Caco-2 (cell line): ENCODE results near the gene DOCK6. TPM values are rescaled to one million over a fixed set of nuclear protein-coding genes. Genes with fewer than 3 reads are reported as not detected.

Experiments used
- BruUV-seq: library from RNA; stranded (reverse); fragments of 400-500 nt; replicated peaks from 2 replicates; lab custom pipeline; 2021; lab: Mats Ljungman, UMichigan
- CTCF ChIA-PET: fragments of 300-600 bp; sonication (Branson Sonifier 250); formaldehyde crosslinking; loops from one replicate; lab custom pipeline; 2022; ENCODE audit warnings: antibody characterized with exemption; lab: Charles Lee
- POLR2A ChIA-PET: fragments of 300-600 bp; sonication (Branson Sonifier 250); formaldehyde crosslinking; loops from one replicate; lab custom pipeline; 2022; ENCODE audit warnings: antibody characterized with exemption; lab: Charles Lee
- DNase-seq, 2 experiments: peaks; one replicate each; pipeline versions ENCODE4 v3.0.0 to v3.0.0-alpha.2; 2020 to 2022
- H3K27me3 ChIP-seq: replicated peaks from 2 replicates; pipeline ENCODE4 v1.6.0; 2011; ENCODE audit warnings: low read length; ENCODE audit not compliant: control insufficient read depth, insufficient read depth
- H3K36me3 ChIP-seq: 2 replicates; pipeline ENCODE4 v1.5.1; 2011; ENCODE audit warnings: low read length; ENCODE audit not compliant: control insufficient read depth, insufficient read depth
- H3K4me1 ChIP-seq: fragments of 250-450 bp; sonication (Bioruptor Pico); 2 replicates; pipeline ENCODE4 v1.5.1; 2020; ENCODE audit warnings: mild to moderate bottlenecking
- H3K4me3 ChIP-seq: 2 replicates; pipeline ENCODE4 v1.5.1; 2011; ENCODE audit warnings: low read depth, mild to moderate bottlenecking, control low read depth, low read length
- H3K9me3 ChIP-seq: fragments of 250-450 bp; sonication (Bioruptor Pico); 2 replicates; pipeline ENCODE4 v1.5.1; 2020; ENCODE audit warnings: mild to moderate bottlenecking, moderate library complexity
- H3K27ac Mint-ChIP-seq: one replicate; pipeline ENCODE4 v1.8.0; 2022; ENCODE audit warnings: mixed read lengths; ENCODE audit not compliant: unreplicated experiment
- H3K27me3 Mint-ChIP-seq: one replicate; pipeline ENCODE4 v1.8.0; 2022; ENCODE audit warnings: mixed read lengths; ENCODE audit not compliant: insufficient read depth, unreplicated experiment
- H3K36me3 Mint-ChIP-seq: one replicate; pipeline ENCODE4 v1.8.0; 2022; ENCODE audit warnings: mild to moderate bottlenecking, mixed read lengths; ENCODE audit not compliant: insufficient read depth, unreplicated experiment
- H3K4me1 Mint-ChIP-seq: one replicate; pipeline ENCODE4 v1.8.0; 2022; ENCODE audit warnings: low read depth, mixed read lengths; ENCODE audit not compliant: unreplicated experiment
- H3K4me3 Mint-ChIP-seq: one replicate; pipeline ENCODE4 v1.8.0; 2022; ENCODE audit warnings: mild to moderate bottlenecking, moderate library complexity, mixed read lengths; ENCODE audit not compliant: unreplicated experiment
- H3K9me3 Mint-ChIP-seq: one replicate; pipeline ENCODE4 v1.8.0; 2022; ENCODE audit warnings: mixed read lengths; ENCODE audit not compliant: unreplicated experiment
- intact Hi-C: fragments of 100-400 bp; cut with micrococcal nuclease; formaldehyde crosslinking; loops from one replicate; pipeline ENCODE4 v1.10.0; 2022; ENCODE audit not compliant: unreplicated experiment
- total RNA-seq: library from RNA; stranded (reverse); gene quantifications from 2 replicates; pipeline ENCODE4 v1.2.3, GENCODE V29; 2022
- TF ChIP-seq, protein P1 (sequence below), 2 experiments: fragments of 200-600 bp in 1 of 2; IDR thresholded peaks; 1 replicate in 1 of 2; 2 replicates in 1 of 2; pipeline versions ENCODE4 v1.5.1 to v1.8.0; 2011 to 2022; ENCODE audit warnings: antibody characterized with exemption in 1 of 2, control low read depth in 1 of 2, inconsistent platforms in 1 of 2, low read depth in 1 of 2, low read length in 1 of 2, mild to moderate bottlenecking in 1 of 2, moderate library complexity in 1 of 2; ENCODE audit not compliant: insufficient read depth in 1 of 2, severe bottlenecking in 1 of 2, unreplicated experiment in 1 of 2

Gene DOCK6
- total RNA-seq, 1 experiment from 2014 or later, result 84.1 TPM

DNA sequence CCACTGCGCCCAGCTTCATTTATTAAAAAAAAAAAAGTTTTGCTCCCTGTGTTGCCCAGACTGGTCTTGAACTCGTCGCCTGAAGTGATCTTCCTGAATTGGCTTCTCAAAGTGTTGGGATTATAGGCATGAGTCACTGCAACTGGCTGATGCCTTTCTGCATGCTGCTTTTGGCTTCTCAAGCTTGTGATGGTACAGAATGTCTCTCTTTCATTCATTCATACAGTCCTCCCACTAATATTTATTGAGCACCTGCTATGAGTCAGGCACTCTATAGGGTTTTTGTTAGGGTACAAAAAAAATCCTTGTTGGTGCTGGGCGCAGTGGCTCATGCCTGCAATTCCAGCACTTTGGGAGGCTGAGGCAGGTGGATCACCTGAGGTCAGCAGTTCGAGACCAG, 42.6 kb upstream of the DOCK6 start:
- H3K36me3 Mint-ChIP-seq, result no peaks in the 10 kb centered on the region
- no peak for DNase-seq
- Histone ChIP-seq H3K4me1 (no peaks in the 10 kb centered on the region), H3K9me3 (no peaks in the 10 kb centered on the region), H3K36me3 (no peaks in the 10 kb centered on the region), H3K4me3 (no peak overlapping the region), H3K27me3 (no peaks in the 10 kb centered on the region)
- ChIA-PET CTCF (no interaction called here), POLR2A (no interaction called here)
- intact Hi-C loops, result no loop called here
- no peak overlapping the region for H3K27ac Mint-ChIP-seq
- H3K27me3 Mint-ChIP-seq, result no peaks in the 10 kb centered on the region
- TF ChIP-seq, protein P1, sequence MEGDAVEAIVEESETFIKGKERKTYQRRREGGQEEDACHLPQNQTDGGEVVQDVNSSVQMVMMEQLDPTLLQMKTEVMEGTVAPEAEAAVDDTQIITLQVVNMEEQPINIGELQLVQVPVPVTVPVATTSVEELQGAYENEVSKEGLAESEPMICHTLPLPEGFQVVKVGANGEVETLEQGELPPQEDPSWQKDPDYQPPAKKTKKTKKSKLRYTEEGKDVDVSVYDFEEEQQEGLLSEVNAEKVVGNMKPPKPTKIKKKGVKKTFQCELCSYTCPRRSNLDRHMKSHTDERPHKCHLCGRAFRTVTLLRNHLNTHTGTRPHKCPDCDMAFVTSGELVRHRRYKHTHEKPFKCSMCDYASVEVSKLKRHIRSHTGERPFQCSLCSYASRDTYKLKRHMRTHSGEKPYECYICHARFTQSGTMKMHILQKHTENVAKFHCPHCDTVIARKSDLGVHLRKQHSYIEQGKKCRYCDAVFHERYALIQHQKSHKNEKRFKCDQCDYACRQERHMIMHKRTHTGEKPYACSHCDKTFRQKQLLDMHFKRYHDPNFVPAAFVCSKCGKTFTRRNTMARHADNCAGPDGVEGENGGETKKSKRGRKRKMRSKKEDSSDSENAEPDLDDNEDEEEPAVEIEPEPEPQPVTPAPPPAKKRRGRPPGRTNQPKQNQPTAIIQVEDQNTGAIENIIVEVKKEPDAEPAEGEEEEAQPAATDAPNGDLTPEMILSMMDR (IDR thresholded peaks at IDR 0.05; ENCODE audit: insufficient read depth in 1 of 2, low read depth in 1 of 2, low read length in 1 of 2, severe bottlenecking in 1 of 2, unreplicated experiment in 1 of 2), result no peak
- no peak overlapping the region for H3K4me3 Mint-ChIP-seq
- H3K9me3 Mint-ChIP-seq, result no peaks in the 10 kb centered on the region
- no TSS peak for BruUV-seq
- no peaks in the 10 kb centered on the region for H3K4me1 Mint-ChIP-seq

GRCh38 chr19:11300811-11301120, 38.4 kb upstream of the DOCK6 start:
- Histone ChIP-seq H3K4me3 (no peak overlapping the region), H3K9me3 (no peaks in the 10 kb centered on the region), H3K27me3 (no peaks in the 10 kb centered on the region), H3K36me3 (no peaks in the 10 kb centered on the region), H3K4me1 (no peaks in the 10 kb centered on the region)
- POLR2A ChIA-PET, result no interaction called here
- H3K27me3 Mint-ChIP-seq, result no peaks in the 10 kb centered on the region
- CTCF ChIA-PET, result no interaction called here
- TF ChIP-seq, protein P1 (IDR thresholded peaks at IDR 0.05; ENCODE audit: insufficient read depth in 1 of 2, low read depth in 1 of 2, low read length in 1 of 2, severe bottlenecking in 1 of 2, unreplicated experiment in 1 of 2), result no peak
- H3K4me1 Mint-ChIP-seq, result peaks cover 6% of the 10 kb centered on the region
- H3K36me3 Mint-ChIP-seq, result no peaks in the 10 kb centered on the region
- H3K9me3 Mint-ChIP-seq, result no peaks in the 10 kb centered on the region
- H3K27ac Mint-ChIP-seq, result no peak overlapping the region
- no peak for DNase-seq
- intact Hi-C loops, result no loop called here
- no TSS peak for BruUV-seq
- no peak overlapping the region for H3K4me3 Mint-ChIP-seq

- H3K4me1 Mint-ChIP-seq, result peaks cover 6% of the 10 kb centered on the region
Observed at GRCh38 chr19:11299946-11300810, 37.9 kb upstream of the DOCK6 start.

More at GRCh38 chr19:11299946-11300810, 37.9 kb upstream of the DOCK6 start:
- H3K4me3 Mint-ChIP-seq, result no peak overlapping the region
- Histone ChIP-seq H3K36me3 (no peaks in the 10 kb centered on the region), H3K27me3 (no peaks in the 10 kb centered on the region), H3K9me3 (no peaks in the 10 kb centered on the region), H3K4me3 (no peak overlapping the region), H3K4me1 (no peaks in the 10 kb centered on the region)
- no TSS peak for BruUV-seq
- ChIA-PET POLR2A (no interaction called here), CTCF (no interaction called here)
- no peaks in the 10 kb centered on the region for H3K9me3 Mint-ChIP-seq
- TF ChIP-seq, protein P1 (IDR thresholded peaks at IDR 0.05; ENCODE audit: insufficient read depth in 1 of 2, low read depth in 1 of 2, low read length in 1 of 2, severe bottlenecking in 1 of 2, unreplicated experiment in 1 of 2), result no peak
- DNase-seq, result no peak
- H3K36me3 Mint-ChIP-seq, result no peaks in the 10 kb centered on the region
- intact Hi-C loops, result no loop called here
- no peaks in the 10 kb centered on the region for H3K27me3 Mint-ChIP-seq
- no peak overlapping the region for H3K27ac Mint-ChIP-seq
